Cardiac muscle cell (in vitro differentiated cells and primary cell): Measurements from ENCODE around the gene PIWIL4. TPM values are rescaled to one million over a fixed set of nuclear protein-coding genes. Genes with fewer than 3 reads are reported as not detected.

ENCODE experiments used
- DNase-seq, 2 donors: peaks; one replicate each; pipeline versions ENCODE4 v3.0.0 to v3.0.0-alpha.2; 2010 to 2017; ENCODE audit warnings: low read depth in 1 of 2, low spot score in 1 of 2
- H3K27ac ChIP-seq: fragments of 200-600 bp; sonication (generic); 2 replicates; pipeline ENCODE4 v1.5.1; 2016
- H3K27me3 ChIP-seq: fragments of 200-600 bp; sonication (generic); 2 replicates; pipeline ENCODE4 v1.6.0; 2016; ENCODE audit warnings: control low read depth
- H3K36me3 ChIP-seq: fragments of 200-600 bp; sonication (generic); 2 replicates; pipeline ENCODE4 v1.5.1; 2016; ENCODE audit warnings: control low read depth
- H3K4me1 ChIP-seq: fragments of 200-600 bp; sonication (generic); 2 replicates; pipeline ENCODE4 v1.8.1; 2017; ENCODE audit warnings: low read depth, mild to moderate bottlenecking, mixed run types
- H3K4me3 ChIP-seq: fragments of 200-600 bp; sonication (generic); 2 replicates; pipeline ENCODE4 v1.5.1; 2016; ENCODE audit warnings: mild to moderate bottlenecking
- H3K9me3 ChIP-seq: fragments of 200-600 bp; sonication (generic); 2 replicates; pipeline ENCODE4 v1.5.1; 2017; ENCODE audit warnings: low read depth, mild to moderate bottlenecking, control low read depth
- CTCF ChIP-seq: IDR thresholded peaks from 2 replicates; pipeline ENCODE4 v1.5.1; 2012; ENCODE audit warnings: low read depth, mild to moderate bottlenecking, low read length
- polyA plus RNA-seq: library from polyadenylated mRNA; unstranded; fragments of >200 nt; fragmentation: Nextera tagmentation; extraction: Ambion mirVana; gene quantifications from 2 replicates; pipeline ENCODE4 v1.2.1, GENCODE V29; 2016
- total RNA-seq: library from RNA; depleted of rRNA; stranded (reverse); fragments of >200 nt; gene quantifications from 2 replicates; pipeline ENCODE4 v1.2.3, GENCODE V29; 2016

The PIWIL4 gene
- total and polyA plus RNA-seq, 2 experiments from 2014 or later = 0.18 to 1.8 TPM

GRCh38 chr11:94661444-94661843, 94.3 kb downstream of the PIWIL4 start:
- no peak for DNase-seq
- H3K9me3 ChIP-seq = no peaks in the 10 kb centered on the region
- no peak overlapping the region for H3K27ac ChIP-seq
- TF ChIP-seq CTCF = no peak
- H3K27me3 ChIP-seq = no peaks in the 10 kb centered on the region
- no peaks in the 10 kb centered on the region for H3K36me3 ChIP-seq
- H3K4me3 ChIP-seq = no peak overlapping the region
- no peaks in the 10 kb centered on the region for H3K4me1 ChIP-seq

GRCh38 chr11:94662065-94662779, 95.1 kb downstream of the PIWIL4 start:
- H3K4me1 ChIP-seq = no peaks in the 10 kb centered on the region
- TF ChIP-seq CTCF = no peak
- no peaks in the 10 kb centered on the region for H3K27me3 ChIP-seq
- no peaks in the 10 kb centered on the region for H3K36me3 ChIP-seq
- H3K9me3 ChIP-seq = no peaks in the 10 kb centered on the region
- no peak for DNase-seq
- no peak overlapping the region for H3K27ac ChIP-seq
- H3K4me3 ChIP-seq = no peak overlapping the region

GRCh38 chr11:94662846-94663390, 95.8 kb downstream of the PIWIL4 start:
- no peaks in the 10 kb centered on the region for H3K4me1 ChIP-seq
- TF ChIP-seq CTCF = no peak
- DNase-seq = no peak
- no peaks in the 10 kb centered on the region for H3K36me3 ChIP-seq
- no peak overlapping the region for H3K4me3 ChIP-seq
- H3K27ac ChIP-seq = no peak overlapping the region
- no peaks in the 10 kb centered on the region for H3K9me3 ChIP-seq
- no peaks in the 10 kb centered on the region for H3K27me3 ChIP-seq

- Histone ChIP-seq H3K27me3 (no peaks in the 10 kb centered on the region), H3K36me3 (no peaks in the 10 kb centered on the region), H3K9me3 (no peaks in the 10 kb centered on the region), H3K4me3 (no peak overlapping the region), H3K27ac (no peak overlapping the region), H3K4me1 (no peaks in the 10 kb centered on the region)
- TF ChIP-seq CTCF = no peak
- no peak for DNase-seq
These were observed 97.2 kb downstream of the PIWIL4 start for GRCh38 chr11:94664346-94664745.

- Histone ChIP-seq H3K27me3 (no peaks in the 10 kb centered on the region), H3K4me1 (no peaks in the 10 kb centered on the region), H3K4me3 (no peak overlapping the region), H3K9me3 (no peaks in the 10 kb centered on the region), H3K36me3 (no peaks in the 10 kb centered on the region), H3K27ac (no peak overlapping the region)
- no peak for DNase-seq
- TF ChIP-seq CTCF = no peak
These were observed 98.0 kb downstream of the PIWIL4 start for GRCh38 chr11:94665116-94665659.
